Measurements from ENCODE around the gene KRTAP4-5. TPM values are rescaled to one million over a fixed set of nuclear protein-coding genes. Genes with fewer than 3 reads are reported as not detected.

The KRTAP4-5 gene
- total RNA-seq, 1 donor from 2014 or later = not detected

- TF ChIP-seq CTCF (IDR thresholded peaks at IDR 0.05; ENCODE audit: unreplicated experiment) = no peak
- H3K4me1 Mint-ChIP-seq (ENCODE audit: low read depth) = peaks cover 6% of the 10 kb centered on the region
Measured at GRCh38 chr17:41184480-41184961, 34.9 kb upstream of the KRTAP4-5 start, which contains the start of gene KRTAP4-1. KRTAP4-1 (minus strand) TSS chr17:41184911; CDS start chr17:41184854, 57 bp downstream.

GRCh38 chr17:41178843-41179616 is 29.4 kb upstream of the KRTAP4-5 start:
- H3K27ac Mint-ChIP-seq = no peak overlapping the region

More at GRCh38 chr17:41184480-41184961, 34.9 kb upstream of the KRTAP4-5 start, which contains the start of gene KRTAP4-1:
- DNase-seq (ENCODE audit: low spot score, unreplicated experiment) = no peak
- Mint-ChIP-seq H3K36me3 (ENCODE audit: insufficient read depth) (no peaks in the 10 kb centered on the region), H3K9me3 (ENCODE audit: low read depth) (no peaks in the 10 kb centered on the region), H3K27ac (no peak within 1 kb of the TSS), H3K27me3 (peaks cover 19% of the 10 kb centered on the region), H3K4me3 (ENCODE audit: low read depth) (no peak within 1 kb of the TSS)

GRCh38 chr17:41178341-41178740 is 28.7 kb upstream of the KRTAP4-5 start:
- Mint-ChIP-seq H3K4me1 (ENCODE audit: low read depth) (peaks cover 4% of the 10 kb centered on the region), H3K27ac (no peak overlapping the region), H3K9me3 (ENCODE audit: low read depth) (no peaks in the 10 kb centered on the region), H3K4me3 (ENCODE audit: low read depth) (no peak overlapping the region), H3K36me3 (ENCODE audit: insufficient read depth) (no peaks in the 10 kb centered on the region), H3K27me3 (peaks cover 26% of the 10 kb centered on the region)
- TF ChIP-seq CTCF (IDR thresholded peaks at IDR 0.05; ENCODE audit: unreplicated experiment) = no peak
- DNase-seq (ENCODE audit: low spot score, unreplicated experiment) = no peak

More at GRCh38 chr17:41178843-41179616, 29.4 kb upstream of the KRTAP4-5 start:
- Mint-ChIP-seq H3K36me3 (ENCODE audit: insufficient read depth) (no peaks in the 10 kb centered on the region), H3K4me1 (ENCODE audit: low read depth) (peaks cover 6% of the 10 kb centered on the region), H3K9me3 (ENCODE audit: low read depth) (no peaks in the 10 kb centered on the region), H3K4me3 (ENCODE audit: low read depth) (no peak overlapping the region), H3K27me3 (peaks cover 27% of the 10 kb centered on the region)
- TF ChIP-seq CTCF (IDR thresholded peaks at IDR 0.05; ENCODE audit: unreplicated experiment) = no peak
- no peak for DNase-seq (ENCODE audit: low spot score, unreplicated experiment)

- no peak within 1 kb of the TSS for H3K4me3 Mint-ChIP-seq (ENCODE audit: low read depth)
- no peaks in the 10 kb centered on the region for H3K9me3 Mint-ChIP-seq (ENCODE audit: low read depth)
- no peak for TF ChIP-seq CTCF (IDR thresholded peaks at IDR 0.05; ENCODE audit: unreplicated experiment)
- no peak for DNase-seq (ENCODE audit: low spot score, unreplicated experiment)
- peaks cover 26% of the 10 kb centered on the region for H3K27me3 Mint-ChIP-seq
- no peaks in the 10 kb centered on the region for H3K36me3 Mint-ChIP-seq (ENCODE audit: insufficient read depth)
- no peak within 1 kb of the TSS for H3K27ac Mint-ChIP-seq
- peaks cover 3% of the 10 kb centered on the region for H3K4me1 Mint-ChIP-seq (ENCODE audit: low read depth)
Measured at GRCh38 chr17:41177727-41178271, 28.2 kb upstream of the KRTAP4-5 start, which contains the start of gene KRTAP4-2. KRTAP4-2 (minus strand) TSS chr17:41178221; CDS start chr17:41178164, 57 bp downstream.

GRCh38 chr17:41176744-41177387 is 27.2 kb upstream of the KRTAP4-5 start:
- no peak for TF ChIP-seq CTCF (IDR thresholded peaks at IDR 0.05; ENCODE audit: unreplicated experiment)
- no peaks in the 10 kb centered on the region for H3K36me3 Mint-ChIP-seq (ENCODE audit: insufficient read depth)
- no peaks in the 10 kb centered on the region for H3K4me1 Mint-ChIP-seq (ENCODE audit: low read depth)
- no peak overlapping the region for H3K4me3 Mint-ChIP-seq (ENCODE audit: low read depth)
- no peak overlapping the region for H3K27ac Mint-ChIP-seq
- H3K27me3 Mint-ChIP-seq = peaks cover 28% of the 10 kb centered on the region
- H3K9me3 Mint-ChIP-seq (ENCODE audit: low read depth) = no peaks in the 10 kb centered on the region
- no peak for DNase-seq (ENCODE audit: low spot score, unreplicated experiment)

Measured in progenitor cell of endocrine pancreas (in vitro differentiated cells).